Hepatocyte (in vitro differentiated cells): Measurements from ENCODE around the gene MYH7. TPM values are rescaled to one million over a fixed set of nuclear protein-coding genes. Genes with fewer than 3 reads are reported as not detected.

Source experiments
- DNase-seq: peaks from one replicate; pipeline ENCODE4 v3.0.0-alpha.2; 2016; ENCODE audit warnings: low spot score
- H2AFZ ChIP-seq: fragments of 200-600 bp; sonication (generic); 2 replicates; pipeline ENCODE4 v1.6.0; 2016; ENCODE audit warnings: antibody characterized with exemption, mild to moderate bottlenecking
- H3K27ac ChIP-seq: fragments of 200-600 bp; sonication (generic); 2 replicates; pipeline ENCODE4 v1.5.1; 2016; ENCODE audit warnings: mild to moderate bottlenecking
- H3K27me3 ChIP-seq: fragments of 200-600 bp; sonication (generic); 2 replicates; pipeline ENCODE4 v1.6.1; 2016
- H3K36me3 ChIP-seq: fragments of 200-600 bp; sonication (generic); replicated peaks from 2 replicates; pipeline ENCODE4 v1.5.1; 2016; ENCODE audit warnings: low read depth; ENCODE audit not compliant: insufficient read depth
- H3K4me1 ChIP-seq: fragments of 200-600 bp; sonication (generic); 2 replicates; pipeline ENCODE4 v1.5.1; 2016; ENCODE audit warnings: mild to moderate bottlenecking, moderate library complexity; ENCODE audit not compliant: insufficient read depth
- H3K4me2 ChIP-seq: fragments of 200-600 bp; sonication (generic); 2 replicates; pipeline ENCODE4 v1.6.0; 2016
- H3K4me3 ChIP-seq: fragments of 200-600 bp; sonication (generic); 2 replicates; pipeline ENCODE4 v1.5.1; 2016; ENCODE audit warnings: mild to moderate bottlenecking
- H3K79me2 ChIP-seq: fragments of 200-600 bp; sonication (generic); 2 replicates; pipeline ENCODE4 v1.6.0; 2017; ENCODE audit warnings: mild to moderate bottlenecking
- H3K9me2 ChIP-seq: fragments of 200-600 bp; sonication (generic); replicated peaks from 2 replicates; pipeline ENCODE4 v1.6.0; 2017; ENCODE audit warnings: mild to moderate bottlenecking; ENCODE audit not compliant: insufficient read depth
- H3K9me3 ChIP-seq: fragments of 200-600 bp; sonication (generic); 2 replicates; pipeline ENCODE4 v1.5.1; 2016; ENCODE audit warnings: low read depth, mild to moderate bottlenecking
- H4K20me1 ChIP-seq: fragments of 200-600 bp; sonication (generic); 2 replicates; pipeline ENCODE4 v1.6.0; 2016; ENCODE audit warnings: mild to moderate bottlenecking; ENCODE audit not compliant: insufficient read depth, poor library complexity, severe bottlenecking
- CTCF ChIP-seq: fragments of 200-600 bp; sonication (generic); IDR thresholded peaks from 2 replicates; pipeline ENCODE4 v1.5.1; 2016; ENCODE audit warnings: antibody characterized with exemption, mild to moderate bottlenecking; ENCODE audit not compliant: poor library complexity
- EZH2 ChIP-seq: fragments of 200-600 bp; sonication (generic); IDR thresholded peaks from 2 replicates; pipeline ENCODE4 v1.6.1; 2016; ENCODE audit warnings: antibody characterized with exemption, mild to moderate bottlenecking, borderline replicate concordance
- EZH2phosphoT487 ChIP-seq: fragments of 200-600 bp; sonication (generic); IDR thresholded peaks from one replicate; pipeline ENCODE4 v1.6.1; 2018; ENCODE audit warnings: antibody characterized with exemption, mild to moderate bottlenecking, low read depth, moderate library complexity; ENCODE audit not compliant: unreplicated experiment, severe bottlenecking
- WGBS: methylation state at CpG from one replicate; pipeline ENCODE4 v1.1.6; 2016; ENCODE audit warnings: low lambda C conversion rate; ENCODE audit errors: missing lambda C conversion rate; 5-methylcytosine and 5-hydroxymethylcytosine counted together
- polyA plus RNA-seq: library from polyadenylated mRNA; unstranded; fragments of >200 nt; fragmentation: Nextera tagmentation; extraction: Ambion mirVana; gene quantifications from 2 replicates; pipeline ENCODE4 v1.2.1, GENCODE V29; 2016
- total RNA-seq: library from RNA; depleted of rRNA; stranded (reverse); fragments of >200 nt; gene quantifications from 2 replicates; pipeline ENCODE4 v1.2.3, GENCODE V29; 2014

The MYH7 gene
- total and polyA plus RNA-seq, 2 experiments from 2014 or later = not detected

GRCh38 chr14:23375527-23376251, 59.8 kb downstream of the MYH7 start:
- H3K27ac ChIP-seq = no peak overlapping the region
- no peaks in the 10 kb centered on the region for H3K79me2 ChIP-seq
- H3K36me3 ChIP-seq = no peaks in the 10 kb centered on the region
- TF ChIP-seq CTCF (no peak), EZH2 (no peak), EZH2phosphoT487 (no peak)
- no peak overlapping the region for H3K4me3 ChIP-seq
- H3K27me3 ChIP-seq = no peaks in the 10 kb centered on the region
- no peak for DNase-seq
- 94% methylated on average over 21 of the region's 21 CpGs for WGBS
- no peaks in the 10 kb centered on the region for H3K4me1 ChIP-seq
- no peaks in the 10 kb centered on the region for H4K20me1 ChIP-seq
- H2AFZ ChIP-seq = no peak overlapping the region
- no peaks in the 10 kb centered on the region for H3K9me2 ChIP-seq
- no peak overlapping the region for H3K4me2 ChIP-seq
- H3K9me3 ChIP-seq = no peaks in the 10 kb centered on the region

DNA sequence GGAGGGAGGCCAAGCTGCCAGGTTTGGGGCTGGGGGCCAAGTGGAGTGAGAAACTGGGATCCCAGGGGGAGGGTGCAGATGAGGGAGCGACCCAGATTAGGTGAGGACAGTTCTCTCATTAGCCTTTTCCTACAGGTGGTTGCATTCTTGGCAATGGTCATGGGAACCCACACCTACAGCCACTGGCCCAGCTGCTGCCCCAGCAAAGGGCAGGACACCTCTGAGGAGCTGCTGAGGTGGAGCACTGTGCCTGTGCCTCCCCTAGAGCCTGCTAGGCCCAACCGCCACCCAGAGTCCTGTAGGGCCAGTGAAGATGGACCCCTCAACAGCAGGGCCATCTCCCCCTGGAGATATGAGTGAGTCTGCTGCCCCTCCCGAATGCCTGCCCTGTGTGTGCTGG, 62.4 kb downstream of the MYH7 start:
- DNase-seq = no peak
- no peaks in the 10 kb centered on the region for H3K9me2 ChIP-seq
- TF ChIP-seq EZH2 = no peak
- WGBS = 87% methylated on average over 3 of the region's 3 CpGs
- no peaks in the 10 kb centered on the region for H3K4me1 ChIP-seq
- no peak overlapping the region for H3K4me3 ChIP-seq
- no peak overlapping the region for H3K27ac ChIP-seq
- H3K36me3 ChIP-seq = no peaks in the 10 kb centered on the region
- H4K20me1 ChIP-seq = no peaks in the 10 kb centered on the region
- no peak overlapping the region for H3K4me2 ChIP-seq
- no peaks in the 10 kb centered on the region for H3K9me3 ChIP-seq
- no peaks in the 10 kb centered on the region for H3K79me2 ChIP-seq
- no peak overlapping the region for H2AFZ ChIP-seq
- no peaks in the 10 kb centered on the region for H3K27me3 ChIP-seq

DNA sequence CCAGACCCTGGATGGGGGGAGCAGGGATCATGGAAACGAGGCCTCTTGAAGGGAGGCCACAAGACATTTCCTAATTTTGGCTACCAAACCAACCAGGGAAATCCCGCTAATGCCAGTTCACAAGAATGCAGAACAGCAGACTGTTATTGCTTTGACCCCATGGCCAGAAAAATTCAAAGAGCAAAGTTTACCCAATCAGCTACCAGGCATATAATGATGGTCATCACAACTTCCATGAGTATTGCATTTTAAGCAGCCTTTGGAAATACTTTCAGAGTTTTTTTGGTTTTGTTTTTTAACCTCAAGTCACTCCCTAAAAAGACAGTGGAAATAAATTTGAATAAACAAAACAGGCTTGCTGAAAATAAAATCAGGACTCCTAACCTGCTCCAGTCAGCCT, 63.0 kb downstream of the MYH7 start, which contains the start of gene IL25:
IL25 (plus strand) TSS at position 301 of the 400 bp plus-strand sequence.
- DNase-seq = no peak
- Histone ChIP-seq H3K27me3 (no peaks in the 10 kb centered on the region), H3K27ac (no peak within 1 kb of the TSS), H4K20me1 (no peaks in the 10 kb centered on the region), H2AFZ (no peak within 1 kb of the TSS), H3K9me3 (no peaks in the 10 kb centered on the region), H3K36me3 (no peaks in the 10 kb centered on the region), H3K4me3 (no peak within 1 kb of the TSS), H3K4me1 (no peaks in the 10 kb centered on the region), H3K9me2 (no peaks in the 10 kb centered on the region), H3K4me2 (no peak within 1 kb of the TSS), H3K79me2 (no peaks in the 10 kb centered on the region)
- WGBS = 90% methylated on average over 2 of the region's 2 CpGs
- TF ChIP-seq CTCF (no peak), EZH2phosphoT487 (no peak), EZH2 (no peak)

GRCh38 chr14:23371865-23372264, 63.6 kb downstream of the MYH7 start:
- TF ChIP-seq CTCF (no peak), EZH2phosphoT487 (no peak)
- H3K36me3 ChIP-seq = no peaks in the 10 kb centered on the region
- no peak overlapping the region for H3K4me2 ChIP-seq
- H3K79me2 ChIP-seq = no peaks in the 10 kb centered on the region
- no peak overlapping the region for H3K4me3 ChIP-seq
- no peaks in the 10 kb centered on the region for H3K9me3 ChIP-seq
- WGBS = 89% methylated on average over 1 of the region's 1 CpG
- H3K4me1 ChIP-seq = peaks cover 5% of the 10 kb centered on the region
- H3K9me2 ChIP-seq = no peaks in the 10 kb centered on the region
- no peak for DNase-seq
- H3K27me3 ChIP-seq = no peaks in the 10 kb centered on the region
- H2AFZ ChIP-seq = no peak overlapping the region
- no peak overlapping the region for H3K27ac ChIP-seq
- H4K20me1 ChIP-seq = no peaks in the 10 kb centered on the region
